MG63 (cell line): ENCODE results near the gene OR8G5. TPM values are rescaled to one million over a fixed set of nuclear protein-coding genes. Genes with fewer than 3 reads are reported as not detected.

ENCODE experiments used
- DNase-seq: peaks from one replicate; pipeline ENCODE4 v3.0.0-alpha.2; 2020
- H3K27me3 ChIP-seq: fragments of 250-450 bp; sonication (Bioruptor Pico); 2 replicates; pipeline ENCODE4 v1.5.1; 2020; ENCODE audit warnings: mild to moderate bottlenecking, moderate library complexity
- H3K36me3 ChIP-seq: fragments of 250-450 bp; sonication (Bioruptor Pico); 2 replicates; pipeline ENCODE4 v1.5.1; 2020; ENCODE audit warnings: mild to moderate bottlenecking, moderate library complexity
- H3K4me3 ChIP-seq: fragments of 250-450 bp; sonication (Bioruptor Pico); 2 replicates; pipeline ENCODE4 v1.5.1; 2020; ENCODE audit warnings: mild to moderate bottlenecking, moderate library complexity
- H3K9me3 ChIP-seq: fragments of 250-450 bp; sonication (Bioruptor Pico); 2 replicates; pipeline ENCODE4 v1.5.1; 2020; ENCODE audit warnings: mild to moderate bottlenecking, moderate library complexity
- total RNA-seq: library from RNA; depleted of rRNA; stranded (reverse); fragments of >200 nt; shearing (Covaris generic); gene quantifications from 2 replicates; pipeline ENCODE4 v1.2.3, GENCODE V29; 2014; ENCODE audit warnings: low replicate concordance

OR8G5 gene
- total RNA-seq, 1 experiment from 2014 or later: not detected

DNA sequence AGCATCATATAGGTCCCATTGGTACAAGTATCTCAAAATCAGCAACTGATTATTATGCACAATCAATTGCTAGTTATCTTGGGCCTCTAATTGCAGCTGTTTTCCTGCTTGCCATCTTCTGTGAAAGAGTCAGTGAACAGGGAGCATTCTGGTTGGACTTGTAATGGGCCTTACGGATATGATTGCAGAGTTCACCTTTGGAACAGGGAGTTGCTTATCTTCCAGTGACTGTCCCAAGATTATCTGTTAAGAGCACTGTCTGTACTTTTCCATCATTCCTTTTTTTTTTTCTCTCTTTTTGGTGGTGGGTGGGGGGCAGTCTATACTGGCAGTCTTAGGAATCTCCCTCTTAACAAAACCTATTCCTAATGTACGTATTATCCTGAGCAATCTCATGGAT lies 17.8 kb downstream of the OR8G5 start:
- H3K4me3 ChIP-seq: no peak overlapping the region
- DNase-seq: no peak
- H3K27me3 ChIP-seq: no peaks in the 10 kb centered on the region
- no peaks in the 10 kb centered on the region for H3K9me3 ChIP-seq
- no peaks in the 10 kb centered on the region for H3K36me3 ChIP-seq

DNA sequence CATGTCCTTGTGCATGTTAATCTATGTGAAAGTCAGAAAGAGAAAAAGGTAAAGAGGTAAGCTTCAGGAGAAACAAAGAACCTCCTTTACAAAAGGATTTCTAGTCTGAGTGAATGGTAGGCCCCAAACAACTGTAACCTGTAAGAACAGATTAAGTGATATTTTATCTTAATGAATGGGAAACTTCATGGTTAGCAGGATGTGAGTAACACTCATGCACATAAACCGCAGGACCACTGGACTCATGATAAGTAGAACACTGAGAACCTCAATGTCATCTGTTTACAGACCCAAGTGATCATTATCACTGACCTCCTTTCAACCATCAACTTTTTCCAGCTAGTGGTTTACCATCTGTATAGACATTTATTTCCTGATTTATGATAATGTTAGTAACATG lies 19.9 kb downstream of the OR8G5 start:
- Histone ChIP-seq H3K4me3 (no peak overlapping the region), H3K9me3 (no peaks in the 10 kb centered on the region), H3K27me3 (no peaks in the 10 kb centered on the region), H3K36me3 (no peaks in the 10 kb centered on the region)
- no peak for DNase-seq

DNA sequence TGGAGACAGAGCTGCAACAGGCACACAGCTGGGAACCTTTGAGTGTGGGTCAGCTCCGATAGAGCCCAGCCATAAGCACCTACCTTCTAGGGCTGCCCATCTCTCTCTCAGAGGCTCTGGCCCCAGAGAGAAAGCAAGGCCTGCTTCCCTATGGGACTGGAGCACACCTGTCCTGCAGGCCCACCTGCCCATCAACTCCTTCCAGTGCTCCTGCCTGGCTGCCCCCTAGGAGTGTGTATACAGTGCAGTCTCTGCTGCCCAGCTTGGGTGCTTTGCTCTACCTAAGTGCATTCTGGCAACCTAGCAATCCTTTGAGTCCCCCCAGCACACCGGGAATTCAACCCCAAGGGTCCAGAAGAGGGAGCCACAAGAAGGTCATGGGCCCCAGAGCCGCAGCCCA lies 21.0 kb downstream of the OR8G5 start:
- Histone ChIP-seq H3K36me3 (no peaks in the 10 kb centered on the region), H3K4me3 (no peak overlapping the region), H3K9me3 (no peaks in the 10 kb centered on the region), H3K27me3 (no peaks in the 10 kb centered on the region)
- no peak for DNase-seq

DNA sequence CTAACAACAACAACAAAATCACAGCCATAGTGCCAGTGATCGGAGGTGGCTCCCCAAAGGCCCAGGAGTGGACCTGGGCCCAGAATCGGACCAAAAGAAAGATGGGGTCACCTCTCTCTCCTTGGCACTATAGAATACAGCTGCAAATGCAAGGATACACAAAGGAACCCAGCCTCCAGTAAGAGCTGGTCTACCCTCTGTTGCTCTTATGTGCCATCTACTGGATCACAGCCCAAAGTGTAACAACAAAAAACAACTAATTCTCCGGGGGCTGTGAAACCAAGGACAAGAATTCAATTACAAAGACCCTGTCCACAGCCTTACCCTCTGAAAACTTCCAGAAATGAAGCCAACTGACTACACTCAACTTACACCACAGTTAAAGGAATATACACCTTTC lies 21.6 kb downstream of the OR8G5 start:
- DNase-seq: no peak
- Histone ChIP-seq H3K9me3 (no peaks in the 10 kb centered on the region), H3K36me3 (no peaks in the 10 kb centered on the region), H3K4me3 (no peak overlapping the region), H3K27me3 (no peaks in the 10 kb centered on the region)

DNA sequence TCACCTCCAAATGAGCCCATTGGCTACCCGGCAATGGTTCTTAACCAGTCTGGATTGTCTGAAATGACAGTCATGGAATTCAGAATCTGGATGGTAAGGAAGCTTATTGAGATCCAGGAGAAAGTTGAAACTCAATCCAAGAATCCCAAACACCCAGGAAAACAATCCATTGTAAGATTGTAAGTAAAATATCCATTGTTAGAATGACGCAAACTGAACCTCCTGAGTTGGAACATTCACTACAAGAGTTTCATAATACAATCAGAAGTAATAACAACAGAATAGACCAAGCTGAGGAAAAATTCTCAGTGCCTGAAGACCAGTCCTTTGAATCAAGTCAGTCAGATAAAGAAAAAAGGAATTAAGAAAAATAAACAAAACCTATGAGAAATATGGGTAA lies 22.1 kb downstream of the OR8G5 start:
- no peaks in the 10 kb centered on the region for H3K9me3 ChIP-seq
- no peaks in the 10 kb centered on the region for H3K27me3 ChIP-seq
- DNase-seq: no peak
- no peak overlapping the region for H3K4me3 ChIP-seq
- H3K36me3 ChIP-seq: no peaks in the 10 kb centered on the region

DNA sequence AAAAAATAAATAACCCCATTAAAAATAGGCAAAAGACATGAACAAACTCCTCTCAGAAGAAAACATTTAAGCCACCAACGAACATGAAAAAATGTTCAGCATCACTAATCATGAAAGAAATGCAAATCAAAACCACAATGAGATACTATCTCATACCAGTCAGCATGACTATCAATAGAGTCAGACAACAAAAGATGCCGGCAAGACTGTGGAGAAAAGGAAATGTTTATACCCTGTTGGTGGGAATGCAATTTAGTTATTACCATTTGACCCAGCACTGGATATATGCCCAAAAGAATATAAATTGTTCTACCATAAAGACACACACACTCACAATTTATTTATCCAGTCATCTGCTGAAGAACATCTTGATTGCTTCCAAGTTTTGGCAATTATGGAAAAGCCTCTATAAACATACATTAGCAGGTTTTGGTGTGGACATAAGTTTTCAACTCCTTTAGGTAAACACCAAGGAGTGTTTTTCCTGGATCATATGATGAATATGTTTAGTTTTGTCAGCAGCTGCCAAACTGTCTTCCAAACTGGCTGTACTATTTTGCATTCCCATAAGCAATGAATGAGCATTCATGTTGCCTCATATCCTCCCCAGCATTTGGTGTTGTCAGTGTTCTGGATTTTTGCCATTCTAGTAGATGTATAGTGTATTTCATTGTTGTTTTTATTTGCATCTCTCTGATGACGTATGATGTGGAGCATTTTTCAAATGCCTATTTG lies 29.6 kb downstream of the OR8G5 start:
- DNase-seq: peak; percentile 55

DNA sequence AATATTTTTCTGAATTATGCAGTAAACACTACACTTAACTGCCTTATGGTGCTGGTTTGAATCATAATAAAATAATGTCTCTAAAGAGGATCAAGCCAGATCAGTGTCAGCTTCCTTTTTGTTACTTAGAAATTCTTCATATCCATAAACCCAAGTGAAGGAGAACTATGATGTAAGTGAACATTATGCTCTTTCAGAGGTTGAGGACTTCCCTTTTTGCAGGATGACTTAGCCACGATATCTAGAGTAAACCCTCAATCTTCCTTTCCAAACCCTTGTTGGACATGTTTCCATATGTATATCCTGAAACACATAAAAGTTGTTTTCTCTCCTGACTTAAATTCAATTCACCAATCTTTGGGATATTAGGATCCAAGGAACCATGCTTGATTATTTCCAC lies 38.5 kb downstream of the OR8G5 start:
- no peak for DNase-seq
- Histone ChIP-seq H3K27me3 (no peaks in the 10 kb centered on the region), H3K9me3 (0 out of 2 replicates have a peak, but pooled peaks cover 5% of the 10 kb centered on the region), H3K36me3 (no peaks in the 10 kb centered on the region), H3K4me3 (no peak overlapping the region)

More for the DNA sequence above, 29.6 kb downstream of the OR8G5 start:
- Histone ChIP-seq H3K9me3 (peaks cover 14% of the 10 kb centered on the region; the same call in 1 of the 2 replicates), H3K4me3 (no peak overlapping the region), H3K36me3 (no peaks in the 10 kb centered on the region), H3K27me3 (no peaks in the 10 kb centered on the region)

DNA sequence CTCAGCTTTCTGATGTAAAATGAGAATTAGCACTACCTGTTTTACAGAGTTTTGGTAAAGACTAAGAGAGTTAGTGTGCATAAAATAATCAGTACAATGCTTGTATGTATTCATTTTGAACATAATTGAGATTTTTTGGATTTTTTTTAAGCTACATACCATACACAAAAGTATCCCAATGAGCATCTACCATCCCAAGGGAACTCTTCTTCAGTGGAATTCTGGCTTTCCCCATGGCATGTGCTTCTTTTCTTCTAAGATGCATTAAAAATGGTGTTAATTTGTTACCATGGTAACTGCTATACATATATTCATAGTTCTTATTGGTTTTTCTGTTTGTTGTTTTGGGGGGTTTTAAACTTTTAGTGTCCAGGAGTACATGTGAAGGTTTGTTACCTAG lies 39.8 kb downstream of the OR8G5 start:
- Histone ChIP-seq H3K36me3 (no peaks in the 10 kb centered on the region), H3K27me3 (no peaks in the 10 kb centered on the region), H3K4me3 (no peak overlapping the region), H3K9me3 (no peaks in the 10 kb centered on the region; the same call in 1 of the 2 replicates)
- DNase-seq: no peak

DNA sequence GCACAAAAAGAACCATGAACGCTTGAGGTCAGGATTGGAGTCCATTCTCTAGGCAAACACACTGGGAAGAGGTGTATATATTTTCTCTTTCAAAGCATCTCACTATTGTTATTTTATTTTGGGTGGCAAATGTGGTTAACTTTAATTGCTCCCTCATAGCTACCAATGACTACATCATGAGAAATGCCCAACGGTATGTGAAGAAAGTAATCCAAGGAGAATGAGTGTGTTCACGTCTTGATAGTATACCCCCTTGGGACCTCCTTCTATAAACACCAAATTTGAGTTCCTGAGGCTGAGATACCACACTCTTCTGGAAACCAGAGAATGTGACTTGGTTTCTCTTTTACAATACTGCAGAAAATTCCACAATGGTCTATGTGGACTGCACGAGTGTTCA lies 41.7 kb downstream of the OR8G5 start:
- DNase-seq: no peak
- no peaks in the 10 kb centered on the region for H3K27me3 ChIP-seq
- no peaks in the 10 kb centered on the region; the same call in 1 of the 2 replicates for H3K9me3 ChIP-seq
- no peaks in the 10 kb centered on the region for H3K36me3 ChIP-seq
- no peak overlapping the region for H3K4me3 ChIP-seq

DNA sequence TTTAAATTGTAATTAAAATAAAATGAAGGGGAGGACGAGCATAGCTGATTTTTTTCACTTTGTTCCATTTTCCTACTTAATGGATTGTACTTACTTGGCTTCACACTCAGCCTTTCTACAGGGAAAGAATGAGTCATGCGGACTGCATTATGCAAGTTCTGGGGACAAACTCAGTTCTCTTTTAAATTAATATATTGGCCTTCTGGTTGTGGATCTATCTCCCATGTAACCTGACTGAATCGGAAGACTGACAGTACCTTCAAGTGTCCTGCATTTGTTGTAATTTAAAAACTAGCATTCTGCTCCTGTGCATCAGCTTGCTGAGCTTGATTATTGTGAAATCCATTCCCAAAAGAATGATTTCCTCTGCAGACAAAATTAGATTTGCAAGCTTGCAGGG lies 45.4 kb downstream of the OR8G5 start:
- Histone ChIP-seq H3K36me3 (no peaks in the 10 kb centered on the region), H3K27me3 (no peaks in the 10 kb centered on the region), H3K9me3 (no peaks in the 10 kb centered on the region; the same call in 1 of the 2 replicates), H3K4me3 (no peak overlapping the region)
- no peak for DNase-seq

DNA sequence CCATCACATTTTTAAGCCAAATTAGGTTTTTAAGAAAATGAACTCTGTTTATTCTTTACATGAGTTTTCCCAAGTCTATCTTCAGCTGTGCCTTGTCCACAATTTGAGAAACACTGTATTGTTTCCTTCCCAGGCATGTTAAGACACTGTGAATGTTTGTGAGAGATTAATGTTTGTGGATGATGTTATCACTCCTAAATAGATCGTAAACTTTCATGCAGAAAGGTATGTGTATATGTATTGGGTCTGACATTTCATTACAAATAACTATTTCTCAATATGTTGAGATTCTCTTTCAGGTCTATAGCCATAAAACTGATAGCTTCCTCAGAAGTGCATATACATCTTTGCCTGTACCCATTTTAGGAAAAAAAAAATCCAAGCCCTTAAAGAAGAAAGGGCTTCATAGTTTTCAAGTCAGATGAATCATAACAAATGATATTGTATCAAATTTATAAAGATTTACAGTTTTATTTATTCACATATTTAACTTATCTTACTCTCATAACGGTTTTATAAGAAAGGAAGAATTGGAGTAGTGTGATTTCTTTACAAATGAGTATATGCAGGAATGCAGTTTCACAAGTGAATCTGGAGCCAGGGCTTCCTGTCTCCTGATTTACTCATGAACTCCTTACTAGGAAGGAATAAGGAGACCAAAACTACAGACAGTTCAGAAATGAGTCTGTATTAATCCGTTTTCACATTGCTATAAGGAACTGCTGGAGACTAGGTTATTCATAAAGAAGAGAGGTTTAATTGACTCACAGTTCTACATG lies 46.4 kb downstream of the OR8G5 start:
- no peak for DNase-seq
- H3K9me3 ChIP-seq: no peaks in the 10 kb centered on the region; the same call in 1 of the 2 replicates
- no peak overlapping the region for H3K4me3 ChIP-seq
- no peaks in the 10 kb centered on the region for H3K36me3 ChIP-seq
- no peaks in the 10 kb centered on the region for H3K27me3 ChIP-seq

DNA sequence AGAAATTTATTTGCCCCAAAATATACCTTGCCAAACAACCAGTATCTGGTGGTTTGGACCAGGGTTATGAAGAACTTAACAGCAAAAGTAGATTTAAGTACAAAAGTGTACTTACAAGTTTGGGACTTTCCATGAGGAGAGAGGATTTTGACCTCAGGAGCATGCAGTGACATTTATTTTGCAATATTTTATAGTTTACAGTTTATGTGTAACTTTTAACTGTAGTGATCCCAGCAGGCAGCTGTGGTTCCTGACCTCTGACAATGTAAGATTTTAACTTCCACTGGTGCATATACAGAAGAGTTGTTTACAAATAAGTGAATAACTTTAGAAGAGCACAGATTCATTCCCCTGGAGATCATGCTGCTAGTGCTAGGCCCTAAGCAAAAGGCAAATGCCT lies 50.9 kb downstream of the OR8G5 start:
- no peaks in the 10 kb centered on the region for H3K9me3 ChIP-seq
- H3K36me3 ChIP-seq: no peaks in the 10 kb centered on the region
- H3K4me3 ChIP-seq: no peak overlapping the region
- H3K27me3 ChIP-seq: no peaks in the 10 kb centered on the region
- DNase-seq: no peak

DNA sequence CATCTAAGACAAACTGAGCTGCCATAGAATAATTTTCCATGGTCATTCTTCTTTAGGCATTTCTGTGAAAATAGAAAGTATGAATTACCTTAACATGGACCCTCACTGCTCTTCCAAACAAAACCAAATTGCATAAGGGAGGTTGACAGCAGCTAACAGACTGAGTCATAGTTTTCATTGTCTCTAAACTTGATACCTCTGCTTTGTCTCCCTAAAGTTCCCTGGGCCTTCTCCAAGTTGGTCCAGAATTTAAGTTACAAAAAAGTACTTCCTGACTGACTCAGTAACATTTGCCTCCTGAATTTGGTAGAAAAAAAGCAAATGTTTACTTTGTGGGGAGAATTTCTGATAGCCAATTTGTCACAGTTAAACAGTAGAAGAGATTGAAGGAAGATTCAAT lies 54.5 kb downstream of the OR8G5 start:
- no peaks in the 10 kb centered on the region for H3K9me3 ChIP-seq
- no peaks in the 10 kb centered on the region for H3K27me3 ChIP-seq
- H3K36me3 ChIP-seq: no peaks in the 10 kb centered on the region
- no peak overlapping the region for H3K4me3 ChIP-seq
- peak; percentile 15 for DNase-seq

DNA sequence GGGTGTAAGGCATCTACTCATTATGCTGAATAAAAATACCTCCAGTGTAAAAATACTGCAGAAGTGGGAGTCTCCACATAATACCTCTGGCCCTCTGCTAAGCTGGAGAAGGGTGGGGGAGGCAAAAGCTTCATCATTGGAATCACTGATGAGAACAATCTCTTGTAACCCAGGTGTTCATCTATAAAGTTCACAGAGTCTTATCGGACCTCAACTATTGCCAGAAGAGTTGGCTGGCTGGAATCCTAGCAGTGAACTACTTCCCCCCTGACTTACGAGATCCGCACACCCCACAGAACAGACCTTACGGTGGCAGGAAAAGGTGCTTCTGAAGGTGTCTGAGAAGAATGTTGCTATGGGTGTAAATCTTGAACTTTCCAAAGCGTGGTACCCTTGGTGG lies 55.1 kb downstream of the OR8G5 start:
- DNase-seq: no peak
- H3K36me3 ChIP-seq: no peaks in the 10 kb centered on the region
- no peaks in the 10 kb centered on the region for H3K9me3 ChIP-seq
- H3K27me3 ChIP-seq: no peaks in the 10 kb centered on the region
- H3K4me3 ChIP-seq: no peak overlapping the region

DNA sequence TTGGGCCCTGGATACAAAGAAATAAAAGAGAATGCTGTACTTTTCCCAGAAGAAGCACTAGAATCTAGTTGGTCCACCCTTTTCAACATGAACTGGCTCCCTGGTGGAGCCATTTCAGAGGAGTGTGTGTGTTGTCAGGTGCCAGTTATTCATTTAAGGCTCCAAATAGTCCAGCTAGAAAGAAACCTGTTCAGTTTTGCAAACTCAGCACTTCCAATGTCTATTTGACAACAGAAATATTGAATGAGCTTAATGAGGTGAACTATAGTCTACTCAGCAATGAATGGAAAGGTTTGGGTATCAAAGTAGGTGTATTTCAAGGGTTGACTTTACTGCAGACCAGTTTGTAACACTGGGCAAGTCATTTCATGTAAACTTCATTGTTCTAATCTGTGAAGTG lies 55.5 kb downstream of the OR8G5 start:
- H3K9me3 ChIP-seq: no peaks in the 10 kb centered on the region
- no peaks in the 10 kb centered on the region for H3K27me3 ChIP-seq
- DNase-seq: no peak
- H3K36me3 ChIP-seq: no peaks in the 10 kb centered on the region
- H3K4me3 ChIP-seq: no peak overlapping the region

DNA sequence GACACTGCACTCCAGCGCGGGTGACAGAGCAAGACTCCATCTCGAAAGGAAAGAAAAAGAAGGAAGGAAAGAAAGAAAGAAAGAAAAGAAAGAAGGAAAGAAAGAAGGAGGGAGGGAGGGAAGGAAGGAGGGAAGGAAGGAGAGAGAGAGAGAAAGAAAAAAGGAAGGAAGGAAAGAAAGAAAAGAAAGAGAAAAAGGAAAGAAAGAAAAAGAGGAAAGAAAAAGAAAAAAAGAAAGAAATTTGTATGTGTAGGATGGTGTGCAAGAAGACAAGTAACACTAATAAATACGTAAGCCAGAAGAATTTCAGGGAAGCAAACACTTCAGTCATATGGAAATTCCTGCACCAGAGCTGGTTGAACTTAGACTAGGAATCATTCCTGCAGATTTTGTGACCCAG lies 57.0 kb downstream of the OR8G5 start:
- H3K36me3 ChIP-seq: no peaks in the 10 kb centered on the region
- no peaks in the 10 kb centered on the region for H3K27me3 ChIP-seq
- H3K9me3 ChIP-seq: no peaks in the 10 kb centered on the region
- no peak for DNase-seq
- H3K4me3 ChIP-seq: no peak overlapping the region

DNA sequence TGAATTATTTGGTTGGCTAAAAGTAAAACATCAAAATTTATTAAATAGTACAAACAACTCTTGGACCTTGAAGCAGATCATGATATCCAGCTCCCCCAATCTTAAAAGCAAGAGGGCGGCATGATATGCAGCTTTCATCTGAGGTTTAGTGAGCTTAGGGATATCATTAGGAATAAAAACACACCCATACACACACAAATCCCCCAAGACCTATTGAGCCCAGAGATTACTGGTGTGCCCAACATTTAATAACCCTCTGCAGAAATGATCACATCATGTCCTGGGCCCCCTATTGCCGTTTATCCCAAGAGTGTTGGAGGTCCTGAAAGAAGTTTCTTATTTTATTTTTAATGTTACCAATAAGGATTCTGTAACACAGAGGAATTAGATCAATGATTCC lies 57.7 kb downstream of the OR8G5 start, which contains the start of gene OR8D1:
TSS of gene OR8D1 (minus strand) at position 101 of the 400 bp plus-strand sequence. CDS start 3,183 bp downstream, outside the sequence.
- Histone ChIP-seq H3K4me3 (no peak within 1 kb of the TSS), H3K27me3 (no peaks in the 10 kb centered on the region), H3K9me3 (no peaks in the 10 kb centered on the region), H3K36me3 (no peaks in the 10 kb centered on the region)
- DNase-seq: no peak

DNA sequence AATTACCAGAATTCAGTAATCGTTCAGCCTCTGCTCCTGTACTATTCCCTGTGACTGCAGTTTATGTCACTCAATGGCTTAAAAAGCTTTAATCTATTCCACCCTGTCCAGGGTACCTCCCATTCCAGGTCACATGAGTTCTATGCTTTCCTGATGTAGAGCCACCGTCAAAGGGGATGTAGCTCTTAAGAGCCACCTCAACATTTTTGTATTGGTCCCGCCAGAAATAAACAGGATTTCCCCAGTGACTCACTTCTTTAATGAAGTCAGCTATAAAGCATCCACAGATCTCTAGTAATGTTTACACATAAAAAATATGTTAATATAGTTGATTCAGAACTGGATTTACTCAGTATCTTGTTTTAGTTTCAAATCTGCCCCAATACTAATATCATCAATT lies 58.9 kb downstream of the OR8G5 start:
- Histone ChIP-seq H3K36me3 (no peaks in the 10 kb centered on the region), H3K9me3 (no peaks in the 10 kb centered on the region), H3K27me3 (no peaks in the 10 kb centered on the region), H3K4me3 (no peak overlapping the region)
- DNase-seq: peak; percentile 16
